GM19099 (cell line): ENCODE results near the gene AMMECR1.

Experiments used
- POLR2A ChIP-seq: IDR thresholded peaks from 3 replicates; pipeline ENCODE4 v1.6.1; 2011; ENCODE audit warnings: low read depth; ENCODE audit not compliant: insufficient read length; ENCODE audit errors: extremely low read depth

The AMMECR1 gene

DNA sequence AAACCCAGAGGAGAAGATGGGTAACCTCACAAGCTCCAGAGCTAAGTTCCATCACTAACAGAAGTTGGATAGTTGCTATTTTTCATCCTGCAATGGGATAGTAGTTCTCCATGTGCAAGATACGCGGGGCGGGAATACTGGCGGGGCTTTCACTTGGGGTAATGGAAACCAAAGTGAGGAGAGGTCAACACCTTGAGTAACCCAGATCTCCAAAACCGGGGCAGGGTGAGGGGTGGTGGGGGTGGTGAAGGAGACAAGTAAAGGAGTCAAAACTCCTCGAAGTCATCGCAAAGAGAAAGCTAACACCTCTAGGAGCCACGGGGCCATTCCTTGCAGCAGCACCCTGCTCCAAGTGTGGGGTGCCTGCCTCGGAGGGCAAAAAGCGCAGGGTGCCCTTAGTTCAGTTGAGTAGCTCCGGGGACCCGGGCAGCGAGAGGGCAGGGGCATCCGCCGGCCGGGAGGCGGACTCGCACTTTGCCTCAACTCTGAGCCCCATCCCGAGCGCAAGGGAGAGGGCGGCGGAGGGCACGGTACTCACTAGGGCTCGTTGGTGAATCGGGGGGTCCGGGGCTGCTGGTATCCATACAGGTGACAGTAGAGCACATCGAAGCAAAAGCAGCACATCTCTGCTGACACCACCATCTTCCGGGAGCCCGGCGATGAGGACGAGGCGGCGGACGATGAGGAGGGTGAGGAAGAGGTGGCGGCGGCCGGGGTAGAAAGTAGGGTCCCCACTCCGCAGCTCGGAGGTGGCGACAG is 645 bp downstream of the AMMECR1 start:
- no peak for TF ChIP-seq POLR2A

DNA sequence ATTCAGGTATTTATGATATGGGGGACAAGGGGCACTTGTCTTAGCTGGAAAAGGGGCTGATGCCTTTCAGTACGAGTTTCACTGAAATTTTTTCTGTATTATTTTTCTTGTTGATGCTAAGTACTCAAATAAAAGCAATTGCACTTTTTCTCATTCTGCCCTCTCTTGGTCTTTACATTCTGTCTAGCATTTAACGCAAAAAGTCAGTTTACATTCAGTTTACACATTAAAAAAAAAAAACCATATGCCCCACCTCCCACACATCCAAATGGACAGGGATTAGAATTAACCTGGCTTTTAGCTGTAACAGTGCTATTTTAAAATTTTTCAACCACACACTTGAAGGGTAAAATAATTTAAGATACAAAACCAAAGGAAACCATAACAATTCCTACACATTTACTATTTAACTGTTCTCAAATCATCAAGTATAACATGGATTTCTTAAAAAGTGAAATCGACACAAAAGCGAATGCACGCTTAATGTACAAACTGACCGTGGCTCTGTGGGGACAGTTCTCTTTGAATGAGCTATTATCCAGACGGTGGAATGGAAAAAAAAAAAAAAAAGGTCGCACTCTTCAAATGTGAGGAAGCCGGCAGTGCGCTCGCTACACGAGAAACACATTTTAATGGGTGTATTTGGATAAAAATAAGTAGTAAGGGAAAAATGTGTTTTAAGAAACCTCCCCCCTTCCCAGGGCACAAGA is 1.4 kb downstream of the AMMECR1 start:
- TF ChIP-seq POLR2A, result no peak

DNA sequence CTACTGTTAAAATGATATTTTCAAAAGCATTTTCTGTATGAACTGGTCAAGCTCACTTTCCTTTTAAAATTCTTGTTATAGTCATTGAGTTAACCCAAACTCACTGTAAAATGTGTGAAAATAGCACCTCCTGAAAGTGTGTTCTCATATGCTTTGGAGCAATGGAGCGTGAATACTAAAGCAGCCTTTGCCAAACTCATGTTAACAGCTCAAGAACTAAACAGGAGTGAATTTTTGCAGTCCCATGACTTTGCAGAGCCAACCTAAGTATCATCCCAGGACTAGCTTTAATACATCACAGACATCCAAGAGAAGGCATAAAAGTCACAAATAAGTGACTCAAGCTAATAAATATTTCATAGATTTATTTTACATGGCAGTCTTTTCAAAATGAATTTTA is 2.3 kb downstream of the AMMECR1 start:
- TF ChIP-seq POLR2A, result no peak

GRCh38 chrX:110311437-110312230 is 6.3 kb downstream of the AMMECR1 start:
- TF ChIP-seq POLR2A, result no peak

- TF ChIP-seq POLR2A, result no peak
These were observed 7.0 kb downstream of the AMMECR1 start for GRCh38 chrX:110310896-110311295.

- no peak for TF ChIP-seq POLR2A
These were observed 7.7 kb downstream of the AMMECR1 start for GRCh38 chrX:110310000-110310790.

GRCh38 chrX:110308220-110308619 is 9.7 kb downstream of the AMMECR1 start:
- TF ChIP-seq POLR2A, result no peak

DNA sequence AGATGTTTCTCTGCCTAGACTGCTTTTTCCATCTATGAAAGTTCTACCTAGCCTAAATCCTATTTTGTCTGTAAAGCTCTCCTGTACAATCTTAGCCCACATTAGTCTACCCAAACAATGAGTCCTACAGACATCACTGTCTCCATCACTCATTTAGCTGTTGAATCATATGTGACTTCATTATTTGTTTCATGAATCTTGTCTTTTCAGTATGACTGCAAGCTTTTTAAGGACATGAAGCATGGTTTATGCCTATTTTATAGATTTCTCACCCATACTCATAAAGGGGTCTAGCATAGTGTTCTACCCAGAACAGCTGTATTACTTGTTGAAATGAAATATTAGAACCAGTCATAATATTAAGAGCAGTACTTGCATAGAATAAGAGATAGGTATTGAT is 13.0 kb downstream of the AMMECR1 start:
- TF ChIP-seq POLR2A, result no peak

GRCh38 chrX:110304371-110304770 is 13.5 kb downstream of the AMMECR1 start:
- no peak for TF ChIP-seq POLR2A

GRCh38 chrX:110302975-110303374 is 14.9 kb downstream of the AMMECR1 start:
- no peak for TF ChIP-seq POLR2A

- TF ChIP-seq POLR2A, result no peak
These were observed 16.7 kb downstream of the AMMECR1 start for GRCh38 chrX:110301194-110301593.

- no peak for TF ChIP-seq POLR2A
These were observed 23.8 kb downstream of the AMMECR1 start for GRCh38 chrX:110294087-110294486.

DNA sequence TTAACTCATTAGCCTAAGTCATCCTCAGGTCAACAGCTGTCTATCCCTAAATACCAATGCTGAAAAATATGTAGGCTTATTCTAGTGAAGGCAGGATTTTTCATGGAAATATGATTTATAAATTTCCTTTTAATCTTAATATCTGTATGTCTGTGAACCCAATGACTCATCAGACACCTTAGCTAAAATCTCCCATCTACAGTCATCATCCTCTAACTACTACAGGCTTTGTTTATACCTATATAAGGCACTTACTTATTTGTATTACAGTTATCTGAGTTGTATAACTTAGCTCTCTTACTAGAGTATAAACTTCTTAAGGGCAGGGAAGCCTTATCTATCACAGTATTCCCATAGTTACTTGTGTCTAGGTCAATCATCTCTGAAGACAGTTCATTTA is 24.2 kb downstream of the AMMECR1 start:
- TF ChIP-seq POLR2A, result no peak

DNA sequence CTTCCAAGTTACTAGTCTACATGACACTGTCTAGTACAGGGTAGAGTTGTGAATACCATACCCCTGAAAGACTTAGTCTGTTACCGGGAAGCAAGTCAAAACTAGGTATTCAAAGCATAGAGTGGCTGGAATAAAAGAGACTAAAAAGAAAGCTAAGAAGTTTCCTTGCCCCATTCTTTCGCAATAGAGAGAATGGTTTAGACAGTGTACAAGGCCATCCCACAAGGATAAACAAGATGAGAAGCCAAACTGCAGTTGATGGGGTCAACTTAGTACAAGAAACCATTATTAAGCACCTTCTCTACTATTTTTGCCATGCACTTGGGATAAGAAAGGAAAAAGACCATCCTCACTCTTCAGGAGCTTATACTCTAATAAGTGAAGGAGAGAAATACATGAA is 30.3 kb downstream of the AMMECR1 start:
- TF ChIP-seq POLR2A, result no peak

DNA sequence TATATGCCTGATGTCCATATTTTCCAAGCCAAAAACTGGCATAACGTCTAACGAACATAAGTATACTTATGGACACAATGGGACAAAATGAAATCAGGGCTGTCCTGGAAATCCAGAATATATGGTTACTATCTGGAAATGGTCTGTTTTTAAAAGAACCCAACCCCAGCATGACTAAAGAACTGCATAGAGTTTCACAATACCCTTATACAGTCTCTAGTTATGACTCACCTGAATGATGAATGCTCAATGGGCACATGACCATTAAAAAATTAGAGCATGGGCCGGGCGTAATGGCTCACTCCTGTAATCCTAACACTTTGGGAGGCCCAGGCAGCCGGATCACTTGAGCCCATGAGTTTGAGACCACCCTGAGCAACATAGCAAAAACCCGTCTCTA is 31.8 kb downstream of the AMMECR1 start:
- TF ChIP-seq POLR2A, result no peak

- TF ChIP-seq POLR2A, result no peak
These were observed 33.7 kb downstream of the AMMECR1 start for GRCh38 chrX:110284159-110284558.

DNA sequence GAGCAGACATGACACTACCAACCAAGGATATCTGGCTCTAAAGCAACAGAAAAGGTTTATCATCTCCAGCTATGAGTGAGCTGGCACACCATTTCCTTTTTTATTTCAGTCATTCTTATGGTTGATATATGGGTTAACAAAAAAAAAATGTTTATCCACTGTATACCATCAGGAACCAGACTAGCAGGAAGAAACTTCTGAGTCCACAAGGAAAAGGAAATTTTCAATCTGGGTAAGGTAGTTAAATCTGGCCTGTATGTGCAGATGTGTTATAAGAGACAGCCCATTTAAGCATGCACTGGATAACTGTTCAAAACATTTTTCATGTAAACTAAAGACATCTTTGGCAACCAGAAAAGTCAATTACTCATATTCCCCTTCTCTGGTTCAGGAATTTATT is 35.0 kb downstream of the AMMECR1 start:
- no peak for TF ChIP-seq POLR2A
